IMR-90 (cell line): ENCODE data around the gene PPP1R12C. TPM values are rescaled to one million over a fixed set of nuclear protein-coding genes. Genes with fewer than 3 reads are reported as not detected.

Experiments
- ATAC-seq: fragments of 200-7000 bp; cut with Tn5 transposase; 2 replicates; pipeline ENCODE4 v1.9.1; 2020; ENCODE audit warnings: low read depth, mild to moderate bottlenecking, moderate library complexity
- BruUV-seq: library from RNA; stranded (reverse); fragments of 400-500 nt; replicated peaks from 2 replicates; lab custom pipeline; 2021; lab: Mats Ljungman, UMichigan
- CTCF ChIA-PET: fragments of 300-600 bp; formaldehyde crosslinking; extraction: SDS; loops from one replicate; lab custom pipeline; 2021; ENCODE audit warnings: antibody characterized with exemption; lab: Yijun Ruan, JAX
- POLR2A ChIA-PET: fragments of 300-600 bp; sonication (Branson Sonifier 250); formaldehyde crosslinking; loops from one replicate; lab custom pipeline; 2022; ENCODE audit warnings: antibody characterized with exemption; ENCODE audit not compliant: unreplicated experiment; lab: Charles Lee
- DNase-seq: peaks from one replicate; pipeline ENCODE4 v3.0.0; 2013
- H2AFZ ChIP-seq: replicated peaks from 2 replicates; pipeline ENCODE3; 2013; ENCODE audit warnings: low read length, mild to moderate bottlenecking; ENCODE audit not compliant: poor library complexity
- H2AK5ac ChIP-seq: 2 replicates; pipeline ENCODE4 v1.6.1; 2013; ENCODE audit warnings: low read depth, low read length, inconsistent platforms
- H2AK9ac ChIP-seq: replicated peaks from 2 replicates; pipeline ENCODE3; 2013; ENCODE audit warnings: mild to moderate bottlenecking, low read depth, low read length, moderate library complexity; ENCODE audit not compliant: poor library complexity
- H2BK120ac ChIP-seq: 2 replicates; pipeline ENCODE4 v1.6.1; 2013; ENCODE audit warnings: low read depth, low read length, inconsistent platforms
- H2BK15ac ChIP-seq: 3 replicates; pipeline ENCODE4 v1.6.1; 2013; ENCODE audit warnings: low read depth, low read length, inconsistent platforms
- H2BK20ac ChIP-seq: 2 replicates; pipeline ENCODE4 v1.6.1; 2013; ENCODE audit warnings: low read depth, mild to moderate bottlenecking, inconsistent platforms, low read length, moderate library complexity
- H2BK5ac ChIP-seq: 2 replicates; pipeline ENCODE4 v1.6.1; 2013; ENCODE audit warnings: mild to moderate bottlenecking, low read depth, low read length, inconsistent platforms; ENCODE audit not compliant: poor library complexity, severe bottlenecking
- H3K14ac ChIP-seq: replicated peaks from 2 replicates; pipeline ENCODE4 v1.6.1; 2013; ENCODE audit warnings: low read depth, low read length, inconsistent platforms
- H3K18ac ChIP-seq: 2 replicates; pipeline ENCODE4 v1.6.1; 2013; ENCODE audit warnings: low read depth, low read length, control low read depth
- H3K23ac ChIP-seq: 2 replicates; pipeline ENCODE4 v1.6.1; 2013; ENCODE audit warnings: low read depth, low read length, inconsistent platforms
- H3K27ac ChIP-seq: 2 replicates; pipeline ENCODE4 v1.5.1; 2013; ENCODE audit warnings: mild to moderate bottlenecking, control low read depth, low read length; ENCODE audit not compliant: insufficient read depth
- H3K27me3 ChIP-seq: 2 replicates; pipeline ENCODE4 v1.6.1; 2013; ENCODE audit warnings: low read length; ENCODE audit not compliant: control insufficient read depth, insufficient read depth
- H3K36me3 ChIP-seq: 2 replicates; pipeline ENCODE4 v1.6.1; 2013; ENCODE audit warnings: low read length, mixed read lengths; ENCODE audit not compliant: control insufficient read depth, insufficient read depth
- H3K4ac ChIP-seq: 2 replicates; pipeline ENCODE4 v1.6.1; 2013; ENCODE audit warnings: low read depth, low read length, inconsistent platforms
- H3K4me1 ChIP-seq: 2 replicates; pipeline ENCODE4 v1.6.1; 2013; ENCODE audit warnings: low read length, mixed read lengths; ENCODE audit not compliant: control insufficient read depth, insufficient read depth
- H3K4me2 ChIP-seq: 2 replicates; pipeline ENCODE4 v1.6.1; 2013; ENCODE audit warnings: low read depth, mild to moderate bottlenecking, control low read depth, low read length, moderate library complexity
- H3K4me3 ChIP-seq: 2 replicates; pipeline ENCODE4 v1.5.1; 2013; ENCODE audit warnings: low read depth, mild to moderate bottlenecking, control low read depth, low read length, moderate library complexity; ENCODE audit not compliant: insufficient read depth
- H3K56ac ChIP-seq: 2 replicates; pipeline ENCODE4 v1.6.1; 2013; ENCODE audit warnings: low read length, inconsistent platforms; ENCODE audit not compliant: insufficient read depth; ENCODE audit errors: extremely low read depth
- H3K79me1 ChIP-seq, 2 experiments: 2 replicates each; pipeline ENCODE4 v1.6.1; 2013; ENCODE audit warnings: low read length in 2 of 2, inconsistent platforms in 1 of 2, low read depth in 1 of 2
- H3K9ac ChIP-seq: 2 replicates; pipeline ENCODE4 v1.6.1; 2013; ENCODE audit warnings: low read depth, low read length, control low read depth
- H3K9me1 ChIP-seq: 2 replicates; pipeline ENCODE4 v1.6.1; 2013; ENCODE audit warnings: low read length, inconsistent platforms; ENCODE audit not compliant: insufficient read depth
- H3K9me3 ChIP-seq: 2 replicates; pipeline ENCODE4 v1.6.1; 2013; ENCODE audit warnings: low read length; ENCODE audit not compliant: control insufficient read depth, insufficient read depth
- H4K20me1 ChIP-seq: 2 replicates; pipeline ENCODE4 v1.6.1; 2013; ENCODE audit warnings: low read length, inconsistent platforms; ENCODE audit not compliant: insufficient read depth
- H4K5ac ChIP-seq: 2 replicates; pipeline ENCODE4 v1.6.1; 2013; ENCODE audit warnings: mild to moderate bottlenecking, low read depth, low read length, control low read depth
- H4K8ac ChIP-seq, 2 experiments: 2 replicates each; pipeline ENCODE4 v1.6.1; 2013; ENCODE audit warnings: low read depth in 2 of 2, low read length in 2 of 2, control low read depth in 1 of 2, inconsistent platforms in 1 of 2
- H4K91ac ChIP-seq: 2 replicates; pipeline ENCODE4 v1.6.1; 2013; ENCODE audit warnings: low read depth, low read length, inconsistent platforms; ENCODE audit not compliant: insufficient read depth
- BHLHE40 ChIP-seq: fragments of 150-350 bp; IDR thresholded peaks from 2 replicates; pipeline ENCODE4 v1.6.1; 2016; ENCODE audit warnings: mild to moderate bottlenecking, low read depth, low read length
- CHD1 ChIP-seq: IDR thresholded peaks from 2 replicates; pipeline ENCODE4 v1.6.1; 2012; ENCODE audit warnings: low read depth, low read length, improper control_type of control experiment
- CTCF ChIP-seq: conservative IDR thresholded peaks from 2 replicates; pipeline ENCODE4 v1.5.1; 2012; ENCODE audit warnings: mild to moderate bottlenecking, low read depth, low read length, improper control_type of control experiment
- ELK1 ChIP-seq: fragments of 150-350 bp; IDR thresholded peaks from 2 replicates; pipeline ENCODE4 v1.6.1; 2016; ENCODE audit warnings: low read depth, mild to moderate bottlenecking, low read length, moderate library complexity, borderline replicate concordance
- MAZ ChIP-seq: IDR thresholded peaks from 2 replicates; pipeline ENCODE4 v1.6.1; 2012; ENCODE audit warnings: low read depth, mild to moderate bottlenecking, low read length, improper control_type of control experiment, moderate library complexity, borderline replicate concordance
- RAD21 ChIP-seq: IDR thresholded peaks from 2 replicates; pipeline ENCODE4 v1.6.1; 2012; ENCODE audit warnings: low read length, improper control_type of control experiment
- RCOR1 ChIP-seq: IDR thresholded peaks from 2 replicates; pipeline ENCODE4 v1.6.1; 2012; ENCODE audit warnings: mild to moderate bottlenecking, low read length, improper control_type of control experiment; ENCODE audit not compliant: insufficient replicate concordance
- RFX5 ChIP-seq: IDR thresholded peaks from 2 replicates; pipeline ENCODE4 v1.8.0; 2012; ENCODE audit warnings: low read depth, mild to moderate bottlenecking, low read length, moderate library complexity
- SMC3 ChIP-seq: fragments of 150-350 bp; IDR thresholded peaks from 2 replicates; pipeline ENCODE4 v1.6.1; 2016; ENCODE audit warnings: low read depth, mild to moderate bottlenecking, antibody characterized with exemption, low read length, moderate library complexity
- USF2 ChIP-seq: fragments of 150-350 bp; IDR thresholded peaks from 2 replicates; pipeline ENCODE4 v1.6.1; 2017; ENCODE audit warnings: mild to moderate bottlenecking, antibody characterized with exemption, low read length, low read depth
- whole genome bisulfite sequencing, 2 experiments: methylation state at CpG; one replicate each; pipeline versions ENCODE4 v1.1.5 to v1.1.7; 2013; ENCODE audit warnings: missing lambda C conversion rate in 2 of 2; ENCODE audit not compliant: insufficient read length in 1 of 2; ENCODE audit errors: extremely low coverage in 2 of 2; 5-methylcytosine and 5-hydroxymethylcytosine counted together
- dilution Hi-C: fragments of 300-500 bp; cut with HindIII; formaldehyde crosslinking; loops from one replicate; pipeline ENCODE4 v1.14.3; 2018; ENCODE audit warnings: low sequenced_read_pairs; ENCODE audit not compliant: unreplicated experiment
- in situ Hi-C: fragments of 300-500 bp; cut with MboI; formaldehyde crosslinking; loops from 3 replicates; pipeline ENCODE4 v1.14.3; 2019; ENCODE audit warnings: low sequenced_read_pairs, inconsistent platforms, mixed read lengths
- intact Hi-C: fragments of 100-400 bp; cut with micrococcal nuclease; formaldehyde crosslinking; loops from 2 replicates; pipeline ENCODE4 v1.10.0; 2022
- polyA plus RNA-seq, 3 experiments: library from polyadenylated mRNA; depleted of rRNA; stranded (reverse); fragments of >200 nt; gene quantifications; 2 replicates each; pipeline ENCODE4 v1.2.3, GENCODE V29; 2012; ENCODE audit warnings: low replicate concordance in 1 of 3
- total RNA-seq: library from RNA; depleted of rRNA; stranded (reverse); fragments of >200 nt; gene quantifications from 2 replicates; pipeline ENCODE4 v1.2.3, GENCODE V29; 2012

Gene PPP1R12C
- total and polyA plus RNA-seq, 2 of the 4 experiments (the other 2 are of a cell fraction): 21.5 to 81.4 TPM

GRCh38 chr19:55146078-55146704 is 28.8 kb upstream of the PPP1R12C start:
- no peaks in the 10 kb centered on the region for H3K36me3 ChIP-seq
- no peak for DNase-seq
- H4K91ac ChIP-seq: no peak overlapping the region
- no peak overlapping the region for H3K9ac ChIP-seq
- no peak overlapping the region for H2AK5ac ChIP-seq
- H3K79me1 ChIP-seq: no peaks in the 10 kb centered on the region
- peaks cover 53% of the 10 kb centered on the region for H3K27me3 ChIP-seq
- POLR2A ChIA-PET: no interaction called here
- H3K27ac ChIP-seq: no peak overlapping the region
- H3K4me3 ChIP-seq: no peak overlapping the region
- H4K8ac ChIP-seq: no peak overlapping the region
- no TSS peak for BruUV-seq
- H2AFZ ChIP-seq: peak overlapping the region; percentile 81
- H2BK120ac ChIP-seq: no peak overlapping the region
- no peak overlapping the region for H3K4ac ChIP-seq
- 3% methylated on average over 12 of the region's 41 CpGs; no CpG with 5 or more reads in 1 of the 2 experiments for WGBS, 2 experiments
- H2AK9ac ChIP-seq: no peak overlapping the region
- no peak overlapping the region for H2BK5ac ChIP-seq
- 0 out of 2 replicates have a peak, but pooled peaks have one; percentile 15 for ATAC-seq
- H3K14ac ChIP-seq: no peak overlapping the region
- in situ Hi-C loops: no loop called here
- peaks cover 1% of the 10 kb centered on the region; the same call in 1 of the 2 replicates for H3K4me1 ChIP-seq
- CTCF ChIA-PET: interaction anchor here (0.5 to 0.7 kb wide), 2 partner anchors 15 to 267 kb away, joined by 3 to 4 read pairs; no protein-coding TSS in a partner anchor
- intact Hi-C loops: loop anchor here (10.0 kb wide), 1 partner anchor 149 kb away; no protein-coding TSS in a partner anchor
- no peak overlapping the region for H3K56ac ChIP-seq
- no peaks in the 10 kb centered on the region for H3K9me1 ChIP-seq
- H4K5ac ChIP-seq: no peak overlapping the region
- H2BK20ac ChIP-seq: no peak overlapping the region
- H3K18ac ChIP-seq: no peak overlapping the region
- no peak overlapping the region for H2BK15ac ChIP-seq
- no peaks in the 10 kb centered on the region for H4K20me1 ChIP-seq
- TF ChIP-seq MAZ (peak; percentile 27; the same call in 1 of the 2 replicates), CHD1 (no peak), CTCF (peak; percentile 50), RFX5 (no peak), USF2 (no peak), ELK1 (no peak), RCOR1 (no peak), BHLHE40 (no peak), SMC3 (peak; percentile 36), RAD21 (peak; percentile 30; the same call in 1 of the 2 replicates)
- dilution Hi-C loops: no loop called here
- no peak overlapping the region for H3K23ac ChIP-seq
- H3K9me3 ChIP-seq: no peaks in the 10 kb centered on the region
- no peak overlapping the region for H3K4me2 ChIP-seq
